Hematopoietic multipotent progenitor cell treated with erythropoietin and hydrocortisone succinate and interleukin-3 and kit ligand, for 15 days (in vitro differentiated cells): ENCODE data around the gene CACNA2D3.
"Not testable (repeated sequence)": the region's sequence is repeated elsewhere in the genome, so short reads cannot be mapped to it uniquely, and the experiment has no call there.

Experiments used
- DNase-seq: peaks from one replicate; pipeline ENCODE4 v3.0.0-alpha.2; 2015; ENCODE audit warnings: low spot score

Gene CACNA2D3

DNA sequence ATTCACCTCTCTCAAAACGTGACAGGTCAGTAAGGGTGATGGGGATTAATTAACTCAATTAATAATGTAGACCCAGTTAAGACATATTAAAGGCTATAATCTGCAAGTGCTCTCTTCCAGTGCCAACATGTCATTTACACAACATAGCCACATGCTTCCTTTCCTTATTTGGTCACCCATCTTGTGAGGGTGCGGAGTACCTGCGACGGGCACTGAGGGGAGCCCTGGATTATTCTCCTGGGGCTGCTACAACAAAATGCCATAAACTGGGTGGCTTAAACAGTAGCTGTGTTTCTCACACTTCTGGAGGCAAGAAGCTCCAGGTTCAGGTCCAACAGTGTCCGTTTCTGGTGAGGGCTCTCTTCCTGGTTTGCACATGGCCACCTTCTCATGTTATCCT, 962.9 kb downstream of the CACNA2D3 start:
- no peak for DNase-seq

DNA sequence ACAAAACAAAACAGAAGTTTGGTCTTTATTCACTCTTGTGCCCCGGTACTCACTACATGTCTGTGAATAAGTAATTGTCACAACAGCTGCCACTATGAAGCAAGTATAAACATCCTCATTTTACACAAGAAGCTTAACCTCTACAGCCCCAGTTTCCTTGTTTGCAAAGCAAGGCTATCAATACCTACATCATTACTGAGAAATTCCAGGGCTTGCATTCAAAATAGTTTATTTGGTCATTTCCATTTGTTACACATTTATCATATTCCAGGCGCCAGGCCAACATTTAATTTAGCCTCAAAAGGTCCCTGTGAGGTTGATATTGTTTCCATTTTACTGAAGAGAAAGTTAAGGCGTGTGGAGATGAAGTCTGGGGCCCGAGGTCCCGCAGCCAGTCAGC, 966.9 kb downstream of the CACNA2D3 start:
- no peak for DNase-seq

GRCh38 chr3:55090291-55090690, 967.9 kb downstream of the CACNA2D3 start:
- DNase-seq: no peak

- DNase-seq: no peak
Measured at GRCh38 chr3:55090746-55091145, 968.4 kb downstream of the CACNA2D3 start.

- no peak for DNase-seq
Measured at GRCh38 chr3:55091381-55092225, 969.3 kb downstream of the CACNA2D3 start.

DNA sequence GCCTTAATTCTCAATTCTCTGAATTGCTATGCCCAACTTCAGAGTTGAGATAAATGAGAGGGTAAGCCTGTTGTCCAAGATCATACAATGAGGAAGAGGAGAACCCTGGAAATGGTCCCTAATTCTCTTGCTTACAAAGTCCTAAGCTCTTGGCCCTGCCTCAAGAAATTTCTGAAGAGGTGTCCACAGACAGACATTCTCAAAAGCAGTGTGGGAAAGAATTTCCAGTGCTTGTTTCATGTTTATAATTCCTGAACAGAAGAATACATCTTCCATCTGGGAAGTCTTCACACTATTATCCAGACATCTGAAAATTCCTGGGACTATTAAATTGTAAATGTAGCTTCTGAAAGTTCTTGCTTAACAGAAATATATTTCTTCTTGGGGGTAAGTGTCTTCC, 972.3 kb downstream of the CACNA2D3 start:
- DNase-seq: no peak

DNA sequence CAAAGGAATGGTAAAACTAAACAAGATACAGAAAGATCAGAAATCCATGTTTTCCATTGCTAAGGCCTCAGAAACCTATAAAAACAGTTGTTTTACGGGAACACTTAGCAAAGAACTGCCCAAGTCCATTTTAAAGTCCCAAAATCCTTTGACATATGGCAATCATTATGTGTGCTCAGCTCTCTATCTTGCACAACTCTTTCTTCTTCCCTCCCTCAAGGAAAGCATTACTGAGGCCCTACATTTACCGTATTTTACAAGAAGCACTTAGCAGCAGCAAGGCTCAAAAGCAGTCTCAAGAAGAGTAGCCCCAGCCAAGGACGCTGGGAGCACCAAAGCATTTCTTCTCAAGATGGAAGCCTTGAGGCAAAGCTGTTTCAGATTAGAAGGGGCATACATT, 975.1 kb downstream of the CACNA2D3 start:
- no peak for DNase-seq

DNA sequence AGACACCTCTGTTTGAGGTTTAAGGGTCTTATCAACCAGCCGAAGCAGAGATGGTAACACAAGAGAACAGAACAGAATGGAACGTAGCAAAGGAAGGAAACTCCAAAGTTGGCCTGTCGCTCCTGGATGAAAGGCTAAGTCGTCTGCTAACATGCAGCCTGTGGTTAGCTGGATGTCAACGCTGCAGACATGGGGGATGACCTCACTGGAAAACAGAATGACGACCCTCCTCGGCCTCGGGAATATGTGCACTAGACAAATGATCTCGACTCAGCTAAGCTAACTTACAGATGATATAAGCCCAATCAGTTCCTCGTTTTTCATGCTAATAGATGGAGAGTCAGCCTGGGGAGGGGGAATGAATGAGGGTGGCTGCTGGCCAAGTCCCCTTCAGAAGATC, 983.3 kb downstream of the CACNA2D3 start:
- no peak for DNase-seq

DNA sequence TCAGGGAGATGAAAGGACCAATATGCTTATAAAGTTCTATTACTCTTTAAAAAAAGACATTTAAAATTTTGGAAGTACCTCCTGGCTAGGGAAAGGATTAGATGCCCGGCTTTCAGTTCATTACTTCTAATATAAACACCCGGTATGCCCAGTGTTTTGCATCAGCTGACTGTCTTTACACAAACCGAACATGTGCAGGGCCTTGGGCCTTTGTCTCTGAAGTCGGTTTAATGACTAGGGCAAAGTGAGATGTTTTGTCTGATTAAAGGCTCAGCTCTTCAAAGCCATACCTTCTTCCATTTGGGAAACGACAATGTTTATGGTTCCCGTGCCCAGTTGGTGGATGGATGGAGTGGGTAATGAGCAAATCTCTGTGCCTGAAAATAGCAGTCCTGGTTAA, 984.8 kb downstream of the CACNA2D3 start:
- no peak for DNase-seq

DNA sequence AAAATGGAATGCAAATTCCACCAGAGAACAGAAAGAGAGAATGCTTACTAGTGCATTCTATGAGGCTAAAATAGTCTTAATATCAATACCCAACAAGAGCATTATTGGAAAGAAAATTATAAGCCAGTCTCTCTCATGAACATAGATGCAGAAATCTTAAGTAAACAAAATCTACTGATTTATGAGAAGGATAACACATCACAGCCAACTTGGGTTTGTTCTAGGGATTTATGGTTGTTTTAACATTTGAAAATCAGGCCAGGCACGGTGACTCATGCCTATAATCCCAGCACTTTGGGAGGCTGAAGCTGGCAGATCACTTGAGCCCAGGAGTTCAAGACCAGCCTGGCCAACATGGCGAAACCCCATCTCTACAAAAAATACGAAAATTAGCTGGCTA, 989.6 kb downstream of the CACNA2D3 start:
- not testable (repeated sequence) for DNase-seq

DNA sequence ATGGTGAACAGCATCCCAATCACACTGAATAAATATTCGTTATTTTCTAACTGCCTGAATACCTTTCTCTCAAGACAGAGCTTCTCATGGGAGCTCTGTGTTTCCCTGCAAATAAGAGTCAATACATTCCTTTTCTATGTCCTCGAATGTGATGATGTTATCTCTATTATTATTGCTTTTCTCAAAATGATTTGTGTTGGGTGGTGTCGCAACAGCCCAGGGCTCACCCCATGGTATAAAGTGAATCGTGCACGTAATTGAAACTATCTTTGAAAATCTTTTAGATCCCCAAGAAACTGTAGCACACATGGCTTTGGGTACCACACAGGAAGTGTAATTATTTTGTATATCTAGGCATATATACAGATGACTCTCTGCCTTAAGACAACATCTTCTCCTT, 996.1 kb downstream of the CACNA2D3 start:
- no peak for DNase-seq

DNA sequence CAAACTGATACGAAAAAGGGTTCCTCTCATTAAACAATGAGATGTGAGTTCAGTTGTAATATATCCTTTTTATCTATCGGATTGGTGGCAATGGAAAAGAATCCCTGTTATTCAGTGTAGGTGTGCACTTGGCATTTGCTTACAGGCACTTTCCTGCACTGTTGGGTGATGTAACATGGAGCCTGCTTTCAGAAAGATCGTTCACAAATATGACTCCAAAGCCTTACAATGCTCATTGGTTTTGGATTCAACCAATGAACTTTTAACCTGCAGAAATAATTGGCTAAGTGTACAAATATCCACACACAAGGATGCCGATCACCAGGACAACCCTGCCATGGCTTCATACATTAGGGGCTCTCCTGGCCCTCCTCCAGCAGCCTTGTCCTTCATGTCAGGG, 996.9 kb downstream of the CACNA2D3 start:
- no peak for DNase-seq

DNA sequence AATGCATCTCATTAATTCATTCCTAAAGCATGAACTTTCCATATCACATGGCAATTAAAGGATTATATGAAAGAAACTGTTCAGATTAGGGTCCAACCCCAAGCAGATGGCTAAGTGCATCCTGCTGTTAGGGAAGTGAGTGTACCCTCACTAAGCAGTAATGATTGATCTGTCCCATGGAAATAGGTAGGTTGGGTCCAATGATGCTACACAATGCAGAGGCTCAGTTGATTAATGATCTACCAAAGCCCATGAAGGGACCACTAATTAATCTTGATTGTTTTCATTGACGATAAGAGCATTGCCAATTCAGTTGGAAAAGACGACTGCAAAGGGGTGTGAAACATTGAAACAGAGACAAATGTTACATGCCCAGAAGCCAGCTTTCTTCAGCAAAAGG, 1000.0 kb downstream of the CACNA2D3 start:
- no peak for DNase-seq
